ENCODE results near the gene ATP13A1.
"Not testable (repeated sequence)": the region's sequence is repeated elsewhere in the genome, so short reads cannot be mapped to it uniquely, and the experiment has no call there.

ATP13A1 gene

GRCh38 chr19:19663256-19664120 is at the start of gene ATP13A1:
Gene ATP13A1 (minus strand): TSS chr19:19663676. CDS start chr19:19663666, 10 bp downstream.
- DNase-seq = peak; percentile 96

GRCh38 chr19:19711934-19712828 is 48.7 kb upstream of the ATP13A1 start:
- no peak for DNase-seq

- no peak for DNase-seq
Measured at GRCh38 chr19:19711306-19711933, 47.9 kb upstream of the ATP13A1 start.

- no peak for DNase-seq
Measured at GRCh38 chr19:19710506-19710905, 47.0 kb upstream of the ATP13A1 start.

GRCh38 chr19:19704836-19705235 is 41.4 kb upstream of the ATP13A1 start:
- DNase-seq = no peak

- not testable (repeated sequence) for DNase-seq
Measured at GRCh38 chr19:19700493-19700892, 37.0 kb upstream of the ATP13A1 start.

GRCh38 chr19:19697589-19697988 is 34.1 kb upstream of the ATP13A1 start:
- DNase-seq = no peak

- DNase-seq = no peak
Measured at GRCh38 chr19:19696386-19696785, 32.9 kb upstream of the ATP13A1 start.

GRCh38 chr19:19691683-19692082 is 28.2 kb upstream of the ATP13A1 start:
- no peak for DNase-seq

GRCh38 chr19:19689023-19689422 is 25.5 kb upstream of the ATP13A1 start:
- DNase-seq = not testable (repeated sequence)

- peak; percentile 24 for DNase-seq
Measured at GRCh38 chr19:19687090-19687489, 23.6 kb upstream of the ATP13A1 start.

- DNase-seq = no peak
Measured at GRCh38 chr19:19686580-19686979, 23.1 kb upstream of the ATP13A1 start.

- not testable (repeated sequence) for DNase-seq
Measured at GRCh38 chr19:19686119-19686518, 22.6 kb upstream of the ATP13A1 start.

- no peak for DNase-seq
Measured at GRCh38 chr19:19679176-19680073, 15.9 kb upstream of the ATP13A1 start.

- no peak for DNase-seq
Measured at GRCh38 chr19:19677579-19677978, 14.1 kb upstream of the ATP13A1 start.

- DNase-seq = no peak
Measured at GRCh38 chr19:19674315-19674714, 10.8 kb upstream of the ATP13A1 start.

- DNase-seq = no peak
Measured at GRCh38 chr19:19672816-19673215, 9.3 kb upstream of the ATP13A1 start.

- DNase-seq = no peak
Measured at GRCh38 chr19:19670070-19670551, 6.6 kb upstream of the ATP13A1 start.

GRCh38 chr19:19668230-19669012 is 4.9 kb upstream of the ATP13A1 start, which contains the start of gene ZNF101:
Gene ZNF101 (plus strand): TSS chr19:19668839. CDS start chr19:19668964, 125 bp downstream.
- peak; percentile 98 for DNase-seq

- not testable (repeated sequence) for DNase-seq
Measured at GRCh38 chr19:19665420-19665948, 2.0 kb upstream of the ATP13A1 start.

GRCh38 chr19:19662871-19663255 is 613 bp downstream of the ATP13A1 start:
- DNase-seq = no peak
